OCI-LY7 (cell line): Measurements from ENCODE around the gene USP6NL. TPM values are rescaled to one million over a fixed set of nuclear protein-coding genes. Genes with fewer than 3 reads are reported as not detected.
A peak's percentile ranks its signal among the peaks of the same experiment; 100 is the strongest.

ENCODE experiments used
- BruUV-seq: library from RNA; stranded (reverse); fragments of 400-500 nt; replicated peaks from 2 replicates; lab custom pipeline; 2021; lab: Mats Ljungman, UMichigan
- CTCF ChIA-PET: fragments of 300-600 bp; sonication (Branson Sonifier 250); formaldehyde crosslinking; loops from one replicate; lab custom pipeline; 2022; ENCODE audit warnings: antibody characterized with exemption; ENCODE audit not compliant: unreplicated experiment; lab: Charles Lee
- POLR2A ChIA-PET: fragments of 300-600 bp; sonication (Branson Sonifier 250); formaldehyde crosslinking; loops from one replicate; lab custom pipeline; 2022; ENCODE audit warnings: antibody characterized with exemption; lab: Charles Lee
- DNase-seq: peaks from one replicate; pipeline ENCODE4 v3.0.0-alpha.2; 2015; ENCODE audit warnings: low spot score
- H2AFZ ChIP-seq: fragments of 200-600 bp; sonication (generic), shearing (Covaris generic); 2 replicates; pipeline ENCODE4 v1.6.1; 2014; ENCODE audit warnings: mild to moderate bottlenecking, antibody characterized with exemption, low read length, moderate library complexity
- H3K27ac ChIP-seq: fragments of 200-600 bp; sonication (generic); 2 replicates; pipeline ENCODE4 v1.5.1; 2014; ENCODE audit warnings: mixed run types, low read depth, mild to moderate bottlenecking, moderate library complexity, low read length, inconsistent platforms; ENCODE audit not compliant: poor library complexity, severe bottlenecking
- H3K36me3 ChIP-seq: fragments of 200-600 bp; sonication (generic); 2 replicates; pipeline ENCODE4 v1.6.1; 2014; ENCODE audit warnings: mild to moderate bottlenecking, antibody characterized with exemption, low read length, moderate library complexity, mixed read lengths; ENCODE audit not compliant: insufficient read depth
- H3K4me1 ChIP-seq: fragments of 200-600 bp; sonication (generic); 2 replicates; pipeline ENCODE4 v1.5.1; 2014; ENCODE audit warnings: mild to moderate bottlenecking, low read length; ENCODE audit not compliant: insufficient read depth, poor library complexity, severe bottlenecking
- H3K4me2 ChIP-seq: fragments of 200-600 bp; sonication (generic); 2 replicates; pipeline ENCODE4 v1.6.1; 2014; ENCODE audit warnings: mild to moderate bottlenecking, low read length
- H3K4me3 ChIP-seq: fragments of 200-600 bp; sonication (generic); 2 replicates; pipeline ENCODE4 v1.5.1; 2014; ENCODE audit warnings: mild to moderate bottlenecking, low read depth, low read length; ENCODE audit not compliant: poor library complexity, severe bottlenecking
- H3K79me2 ChIP-seq: fragments of 200-600 bp; sonication (generic); 2 replicates; pipeline ENCODE4 v1.6.1; 2016; ENCODE audit warnings: low read depth, mild to moderate bottlenecking, low read length, moderate library complexity, mixed read lengths; ENCODE audit not compliant: insufficient read depth
- H3K9me2 ChIP-seq: fragments of 200-600 bp; sonication (generic); 2 replicates; pipeline ENCODE4 v1.6.1; 2016; ENCODE audit warnings: mild to moderate bottlenecking, low read length, mixed read lengths; ENCODE audit not compliant: insufficient read depth
- H3K9me3 ChIP-seq: fragments of 200-600 bp; sonication (generic); 2 replicates; pipeline ENCODE4 v1.6.1; 2014; ENCODE audit warnings: mild to moderate bottlenecking, mixed run types, low read length, mixed read lengths
- H4K20me1 ChIP-seq: fragments of 200-600 bp; sonication (generic); 2 replicates; pipeline ENCODE4 v1.6.1; 2014; ENCODE audit warnings: mild to moderate bottlenecking, antibody characterized with exemption, low read length, moderate library complexity, mixed read lengths; ENCODE audit not compliant: insufficient read depth
- CTCF ChIP-seq: fragments of 200-600 bp; sonication (generic); conservative IDR thresholded peaks from 2 replicates; pipeline ENCODE4 v1.5.1; 2014; ENCODE audit warnings: mild to moderate bottlenecking, antibody characterized with exemption, low read length, moderate library complexity, mixed read lengths
- EZH2phosphoT487 ChIP-seq: fragments of 200-600 bp; sonication (generic); IDR thresholded peaks from 2 replicates; pipeline ENCODE4 v1.6.1; 2018; ENCODE audit warnings: low read depth, borderline replicate concordance, mild to moderate bottlenecking, mixed run types, antibody characterized with exemption, low read length, moderate library complexity, mixed read lengths
- intact Hi-C: fragments of 100-400 bp; cut with micrococcal nuclease; formaldehyde crosslinking; loops from one replicate; pipeline ENCODE4 v1.10.0; 2022; ENCODE audit not compliant: unreplicated experiment
- total RNA-seq, 2 experiments: library from RNA; depleted of rRNA in 1 of 2; stranded (reverse); fragments of >200 nt in 1 of 2; shearing (Covaris generic) in 1 of 2; gene quantifications; 2 replicates each; pipeline ENCODE4 v1.2.3, GENCODE V29; 2014 to 2022

The USP6NL gene
- total RNA-seq, 2 experiments from 2014 or later = 41.7 to 59.7 TPM

- Histone ChIP-seq H3K79me2 (peaks cover 48% of the 10 kb centered on the region; the same call in 1 of the 2 replicates), H3K4me2 (no peak overlapping the region), H3K9me2 (no peaks in the 10 kb centered on the region), H3K9me3 (no peaks in the 10 kb centered on the region), H3K27ac (no peak overlapping the region), H3K4me3 (no peak overlapping the region), H3K4me1 (peaks cover 22% of the 10 kb centered on the region), H2AFZ (no peak overlapping the region), H4K20me1 (no peaks in the 10 kb centered on the region), H3K36me3 (peaks cover 83% of the 10 kb centered on the region)
- intact Hi-C loops = no loop called here
- BruUV-seq = no TSS peak
- ChIA-PET CTCF (no interaction called here), POLR2A (interaction anchor here (0.6 to 1.1 kb wide), 3 partner anchors 86 to 549 kb away, joined by 3 to 5 read pairs (median 3); no protein-coding TSS in a partner anchor)
- TF ChIP-seq EZH2phosphoT487 = no peak
- peak; percentile 61 for TF ChIP-seq CTCF
- no peak for DNase-seq
These were observed 90.6 kb downstream of the USP6NL start for GRCh38 chr10:11520892-11521291.

GRCh38 chr10:11517150-11517549 lies 94.3 kb downstream of the USP6NL start:
- Histone ChIP-seq H3K9me2 (no peaks in the 10 kb centered on the region), H3K9me3 (no peaks in the 10 kb centered on the region), H4K20me1 (no peaks in the 10 kb centered on the region), H3K79me2 (peaks cover 29% of the 10 kb centered on the region; the same call in 1 of the 2 replicates), H3K4me1 (peaks cover 30% of the 10 kb centered on the region), H2AFZ (no peak overlapping the region), H3K4me3 (no peak overlapping the region), H3K4me2 (peak overlapping the region; percentile 63), H3K27ac (peak overlapping the region; percentile 65), H3K36me3 (peaks cover 80% of the 10 kb centered on the region)
- DNase-seq = no peak
- TF ChIP-seq EZH2phosphoT487 (no peak), CTCF (no peak)
- intact Hi-C loops = no loop called here
- POLR2A ChIA-PET = interaction anchor here (2.1 kb wide), 2 partner anchors 13 to 89 kb away, joined by 5 to 8 read pairs; no protein-coding TSS in a partner anchor
- CTCF ChIA-PET = interaction anchor here (0.6 to 1.3 kb wide), 2 partner anchors 241 to 267 kb away, joined by 4 to 5 read pairs; no protein-coding TSS in a partner anchor
- BruUV-seq = TSS peak; percentile 3

- ChIA-PET CTCF (interaction anchor here (1.6 kb wide), 1 partner anchor 11 kb away, joined by 4 read pairs; no protein-coding TSS in a partner anchor), POLR2A (interaction anchor here (0.8 kb wide), 1 partner anchor 206 kb away, joined by 3 read pairs; no protein-coding TSS in a partner anchor)
- Histone ChIP-seq H3K36me3 (peaks cover 72% of the 10 kb centered on the region; the same call in 1 of the 2 replicates), H3K9me3 (no peaks in the 10 kb centered on the region), H3K27ac (peak overlapping the region; percentile 65), H3K4me1 (peaks cover 30% of the 10 kb centered on the region), H4K20me1 (no peaks in the 10 kb centered on the region), H2AFZ (no peak overlapping the region), H3K4me3 (peak overlapping the region; percentile 35), H3K9me2 (no peaks in the 10 kb centered on the region), H3K79me2 (peaks cover 23% of the 10 kb centered on the region; the same call in 1 of the 2 replicates), H3K4me2 (peak overlapping the region; percentile 63)
- DNase-seq = peak; percentile 43
- TF ChIP-seq EZH2phosphoT487 (no peak), CTCF (no peak)
- no TSS peak for BruUV-seq
- intact Hi-C loops = loop anchor here (1.0 kb wide), 1 partner anchor 169 kb away; no protein-coding TSS in a partner anchor
These were observed 95.1 kb downstream of the USP6NL start for GRCh38 chr10:11516431-11516746.
